ENCODE results near the gene FBN2.
"Not testable (repeated sequence)": the region's sequence is repeated elsewhere in the genome, so short reads cannot be mapped to it uniquely, and the experiment has no call there.

- TF ChIP-seq, protein P1, sequence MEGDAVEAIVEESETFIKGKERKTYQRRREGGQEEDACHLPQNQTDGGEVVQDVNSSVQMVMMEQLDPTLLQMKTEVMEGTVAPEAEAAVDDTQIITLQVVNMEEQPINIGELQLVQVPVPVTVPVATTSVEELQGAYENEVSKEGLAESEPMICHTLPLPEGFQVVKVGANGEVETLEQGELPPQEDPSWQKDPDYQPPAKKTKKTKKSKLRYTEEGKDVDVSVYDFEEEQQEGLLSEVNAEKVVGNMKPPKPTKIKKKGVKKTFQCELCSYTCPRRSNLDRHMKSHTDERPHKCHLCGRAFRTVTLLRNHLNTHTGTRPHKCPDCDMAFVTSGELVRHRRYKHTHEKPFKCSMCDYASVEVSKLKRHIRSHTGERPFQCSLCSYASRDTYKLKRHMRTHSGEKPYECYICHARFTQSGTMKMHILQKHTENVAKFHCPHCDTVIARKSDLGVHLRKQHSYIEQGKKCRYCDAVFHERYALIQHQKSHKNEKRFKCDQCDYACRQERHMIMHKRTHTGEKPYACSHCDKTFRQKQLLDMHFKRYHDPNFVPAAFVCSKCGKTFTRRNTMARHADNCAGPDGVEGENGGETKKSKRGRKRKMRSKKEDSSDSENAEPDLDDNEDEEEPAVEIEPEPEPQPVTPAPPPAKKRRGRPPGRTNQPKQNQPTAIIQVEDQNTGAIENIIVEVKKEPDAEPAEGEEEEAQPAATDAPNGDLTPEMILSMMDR (IDR thresholded peaks at IDR 0.05) = not testable (repeated sequence)
- not testable (repeated sequence) for TF ChIP-seq POLR2A (IDR thresholded peaks at IDR 0.05)
These were observed 80.7 kb downstream of the FBN2 start for GRCh38 chr5:128457147-128457915.

Data from heart left ventricle (tissue), 13 donors.